IPS-20b (cell line): ENCODE data around the gene ENPEP.
"Not testable (repeated sequence)": the region's sequence is repeated elsewhere in the genome, so short reads cannot be mapped to it uniquely, and the experiment has no call there.

ENCODE experiments used
- H3K27ac ChIP-seq: one replicate; pipeline ENCODE4 v1.5.1; 2013; ENCODE audit warnings: low read length
- H3K27me3 ChIP-seq: 2 replicates; pipeline ENCODE4 v1.6.1; 2013; ENCODE audit warnings: mild to moderate bottlenecking, low read length, inconsistent platforms; ENCODE audit not compliant: insufficient read depth
- H3K36me3 ChIP-seq: 2 replicates; pipeline ENCODE4 v1.6.1; 2013; ENCODE audit warnings: low read depth, mild to moderate bottlenecking, inconsistent platforms, low read length, moderate library complexity; ENCODE audit not compliant: insufficient read depth
- H3K4me1 ChIP-seq: 2 replicates; pipeline ENCODE4 v1.6.1; 2013; ENCODE audit warnings: mild to moderate bottlenecking, control low read depth, inconsistent platforms, low read length, moderate library complexity; ENCODE audit not compliant: insufficient read depth
- H3K4me3 ChIP-seq: 2 replicates; pipeline ENCODE4 v1.5.1; 2013; ENCODE audit warnings: mild to moderate bottlenecking, low read length, inconsistent platforms
- H3K9ac ChIP-seq: 2 replicates; pipeline ENCODE4 v1.6.1; 2013; ENCODE audit warnings: low read depth, mild to moderate bottlenecking, inconsistent platforms, low read length, moderate library complexity
- H3K9me3 ChIP-seq: 2 replicates; pipeline ENCODE4 v1.6.1; 2013; ENCODE audit warnings: mild to moderate bottlenecking, low read depth, low read length, inconsistent platforms; ENCODE audit not compliant: insufficient read depth

Gene ENPEP

DNA sequence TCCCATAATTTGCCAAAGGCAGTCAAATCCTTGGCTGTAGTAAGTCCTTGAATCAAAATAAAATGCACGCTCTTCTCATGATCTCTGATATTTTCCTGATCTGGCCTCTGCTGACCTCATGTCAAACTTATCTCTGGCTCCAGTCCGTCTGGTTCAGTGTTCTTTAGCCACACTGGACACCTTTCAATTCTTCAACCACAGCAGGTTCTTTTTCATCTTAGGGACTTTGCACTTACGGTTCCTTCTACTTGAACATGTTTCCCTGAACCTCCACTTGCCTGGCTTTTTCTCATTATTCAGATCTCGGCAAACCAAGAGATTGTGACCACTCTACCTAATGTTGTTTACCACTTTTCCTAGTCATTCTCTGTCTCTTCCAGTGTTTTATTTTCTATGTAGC is 10.3 kb downstream of the ENPEP start:
- Histone ChIP-seq H3K9ac (no peak overlapping the region), H3K27me3 (no peaks in the 10 kb centered on the region), H3K36me3 (no peaks in the 10 kb centered on the region), H3K4me3 (no peak overlapping the region), H3K4me1 (peaks cover 20% of the 10 kb centered on the region), H3K27ac (no peak overlapping the region), H3K9me3 (no peaks in the 10 kb centered on the region)

DNA sequence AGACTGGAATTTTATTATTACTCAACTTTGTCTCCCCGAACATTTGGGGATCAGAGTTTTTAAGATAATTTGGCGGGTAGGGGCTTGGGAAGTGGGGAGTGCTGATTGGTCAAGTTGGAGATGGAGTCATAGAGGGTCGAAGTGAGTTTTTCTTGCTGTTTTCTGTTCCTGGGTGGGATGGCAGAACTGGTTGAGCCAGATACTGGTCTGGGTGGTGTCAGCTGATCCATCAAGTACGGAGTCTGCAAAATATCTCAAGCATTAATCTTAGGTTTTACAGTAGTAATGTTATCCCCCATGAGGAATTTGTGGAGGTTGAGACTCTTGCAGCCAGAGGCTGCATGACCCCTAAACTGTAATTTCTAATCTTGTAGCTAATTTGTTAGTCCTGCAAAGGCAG is 10.9 kb downstream of the ENPEP start:
- not testable (repeated sequence) for H3K36me3 ChIP-seq, H3K27me3 ChIP-seq, H3K9ac ChIP-seq, H3K4me3 ChIP-seq, H3K27ac ChIP-seq, H3K9me3 ChIP-seq
- H3K4me1 ChIP-seq = peaks cover 20% of the 10 kb centered on the region

DNA sequence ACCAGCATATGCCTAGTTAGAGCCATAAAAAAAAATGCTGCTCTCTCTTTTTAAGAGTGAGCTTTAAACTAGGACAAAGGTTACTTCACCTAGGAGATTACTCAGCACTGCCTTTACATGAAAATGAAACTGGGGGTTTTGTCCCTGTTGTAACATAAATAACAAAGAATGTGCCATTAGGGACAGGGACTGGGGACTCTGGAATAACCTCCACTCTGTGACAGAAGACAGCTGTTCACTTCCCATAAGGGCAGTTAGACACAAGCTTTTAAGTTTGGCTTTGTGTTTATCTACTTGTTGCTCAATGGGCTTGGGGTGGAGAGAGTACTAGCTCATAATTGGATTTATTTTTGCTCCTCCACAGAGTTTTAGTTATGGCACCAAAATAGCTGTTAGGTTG is 11.9 kb downstream of the ENPEP start:
- H3K9ac ChIP-seq = no peak overlapping the region
- peaks cover 20% of the 10 kb centered on the region for H3K4me1 ChIP-seq
- H3K27me3 ChIP-seq = no peaks in the 10 kb centered on the region
- no peak overlapping the region for H3K27ac ChIP-seq
- peak overlapping the region; percentile 44 for H3K4me3 ChIP-seq
- no peaks in the 10 kb centered on the region for H3K9me3 ChIP-seq
- H3K36me3 ChIP-seq = no peaks in the 10 kb centered on the region

DNA sequence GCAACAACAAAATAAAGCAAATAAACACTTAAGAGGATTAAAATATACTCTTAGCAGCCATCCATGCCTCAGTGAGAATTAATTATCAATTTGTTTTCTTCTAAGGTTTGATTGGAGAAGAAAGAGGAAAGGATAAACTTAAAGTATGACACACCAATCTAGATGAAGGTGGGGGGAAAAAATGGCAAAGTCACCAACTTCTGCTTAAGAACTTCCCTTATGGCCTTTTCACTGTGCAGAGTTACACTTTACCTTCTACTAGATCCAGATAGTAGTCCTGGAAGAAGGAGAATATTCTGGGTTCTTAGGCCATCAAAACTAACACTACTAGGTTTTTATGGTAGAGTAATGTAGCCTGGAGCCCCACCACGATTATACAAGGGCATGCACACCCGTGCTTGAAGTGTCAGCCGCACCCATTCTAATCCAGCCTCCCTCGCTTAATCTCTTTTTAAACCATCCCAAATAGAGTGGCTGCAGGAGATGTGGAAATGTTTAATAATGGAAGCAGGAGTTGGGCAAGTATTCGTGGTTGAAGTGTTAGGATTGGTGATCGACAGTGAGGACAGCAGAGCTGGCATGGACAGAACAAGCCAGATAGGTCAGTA is 14.1 kb downstream of the ENPEP start:
- H3K36me3 ChIP-seq = no peaks in the 10 kb centered on the region
- no peak overlapping the region for H3K4me3 ChIP-seq
- no peaks in the 10 kb centered on the region for H3K27me3 ChIP-seq
- no peaks in the 10 kb centered on the region for H3K9me3 ChIP-seq
- no peak overlapping the region for H3K27ac ChIP-seq
- peaks cover 20% of the 10 kb centered on the region for H3K4me1 ChIP-seq
- H3K9ac ChIP-seq = no peak overlapping the region

DNA sequence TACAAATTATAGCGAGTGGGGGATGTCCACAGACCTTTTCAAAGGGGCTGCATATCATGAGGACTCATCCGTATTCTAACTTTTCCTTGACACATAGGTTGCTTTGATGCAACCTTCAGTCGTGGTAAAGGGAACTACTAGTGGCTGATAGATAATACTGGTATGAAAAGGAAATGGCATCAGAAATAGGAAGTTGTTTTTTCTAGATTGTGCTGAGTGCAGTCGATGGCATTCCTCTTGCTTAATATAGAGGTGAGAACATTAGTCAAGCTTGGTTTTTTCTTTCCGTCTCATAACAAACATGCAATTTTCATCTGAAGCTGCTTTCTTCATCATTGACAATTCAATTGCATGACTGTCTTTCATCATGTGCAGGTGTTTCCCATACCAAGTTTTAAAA is 16.6 kb downstream of the ENPEP start:
- Histone ChIP-seq H3K36me3 (no peaks in the 10 kb centered on the region), H3K4me1 (peaks cover 13% of the 10 kb centered on the region), H3K9ac (no peak overlapping the region), H3K4me3 (no peak overlapping the region), H3K27me3 (no peaks in the 10 kb centered on the region), H3K9me3 (no peaks in the 10 kb centered on the region), H3K27ac (no peak overlapping the region)

DNA sequence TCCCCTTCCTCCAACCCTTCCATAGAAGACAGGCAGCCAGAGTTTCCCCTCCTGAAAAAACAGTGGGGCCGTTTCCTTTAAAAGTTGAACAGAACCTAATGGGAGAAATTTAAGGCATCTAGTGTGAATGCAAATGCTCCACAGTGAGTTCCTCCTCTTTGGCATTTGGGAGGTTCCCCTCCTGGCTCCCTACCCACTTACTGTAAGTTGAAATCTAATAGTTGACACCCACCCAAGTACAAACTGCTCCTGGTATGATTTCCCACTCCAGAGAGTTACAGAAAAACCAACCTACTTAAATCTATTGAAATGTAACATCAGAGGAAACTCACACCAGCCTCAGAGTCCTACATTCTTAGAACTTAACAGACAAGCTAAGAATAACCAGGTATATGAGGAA is 17.6 kb downstream of the ENPEP start:
- H3K36me3 ChIP-seq = no peaks in the 10 kb centered on the region
- H3K9me3 ChIP-seq = no peaks in the 10 kb centered on the region
- H3K4me3 ChIP-seq = no peak overlapping the region
- no peak overlapping the region for H3K9ac ChIP-seq
- no peaks in the 10 kb centered on the region for H3K27me3 ChIP-seq
- H3K27ac ChIP-seq = no peak overlapping the region
- H3K4me1 ChIP-seq = peaks cover 3% of the 10 kb centered on the region

DNA sequence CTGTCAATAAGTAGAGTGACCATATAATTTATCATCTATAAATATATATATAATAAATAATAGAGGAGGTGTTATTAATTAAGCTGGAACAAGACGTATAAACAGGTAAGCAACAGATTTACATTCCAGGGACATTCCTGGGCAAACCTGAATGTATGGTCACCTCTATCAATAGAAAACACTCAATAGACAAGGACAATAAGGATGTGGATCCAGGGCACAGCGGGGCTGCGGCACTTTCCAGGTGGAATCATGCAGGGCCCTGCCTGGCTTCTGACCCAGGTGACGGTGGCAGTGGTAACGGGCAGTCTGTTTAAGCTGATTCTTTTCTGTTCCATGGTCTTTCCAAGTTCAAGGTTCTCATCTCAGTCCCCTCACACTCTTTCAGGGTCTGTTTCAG is 22.5 kb downstream of the ENPEP start:
- Histone ChIP-seq H3K27ac (no peak overlapping the region), H3K4me3 (no peak overlapping the region), H3K27me3 (no peaks in the 10 kb centered on the region), H3K36me3 (no peaks in the 10 kb centered on the region), H3K9me3 (no peaks in the 10 kb centered on the region), H3K9ac (no peak overlapping the region), H3K4me1 (no peaks in the 10 kb centered on the region)

DNA sequence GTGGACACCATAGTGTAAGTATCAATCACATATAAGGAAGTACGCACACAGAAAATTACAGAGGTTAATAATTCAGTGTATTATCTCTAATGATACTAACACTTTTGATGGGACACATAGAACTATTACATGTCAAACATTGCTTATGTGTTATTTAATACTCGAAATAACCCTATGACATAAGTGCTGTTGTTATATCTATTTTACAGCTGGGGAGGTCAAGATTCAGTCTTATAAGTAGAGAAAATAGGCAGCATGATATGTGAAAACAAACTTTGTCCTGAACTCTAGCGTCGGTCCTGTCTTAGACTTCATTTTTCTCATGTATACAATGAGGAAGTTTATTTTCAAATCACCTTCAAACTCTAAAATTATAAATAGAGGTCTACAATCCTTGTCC is 23.2 kb downstream of the ENPEP start:
- no peak overlapping the region for H3K4me3 ChIP-seq

DNA sequence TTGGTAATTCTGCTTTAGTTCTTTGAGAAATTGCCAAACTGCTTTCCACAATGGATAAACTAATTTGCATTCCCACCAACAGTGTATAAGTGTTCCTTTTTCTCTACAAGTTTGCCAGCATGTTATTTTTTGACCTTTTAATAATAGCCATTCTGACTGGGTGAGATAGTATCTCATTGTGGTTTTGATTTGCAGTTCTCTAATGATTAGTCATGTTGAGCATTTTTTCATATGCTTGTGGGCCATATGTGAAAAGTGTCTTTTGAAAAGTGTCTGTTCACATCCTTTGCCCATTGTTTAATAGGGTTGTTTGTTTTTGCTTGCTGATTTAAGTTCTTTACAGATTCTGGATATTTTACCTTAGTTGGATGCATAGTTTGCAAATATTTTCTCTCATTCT is 25.9 kb downstream of the ENPEP start:
- H3K27ac ChIP-seq = no peak overlapping the region
- H3K9me3 ChIP-seq = no peaks in the 10 kb centered on the region
- no peaks in the 10 kb centered on the region for H3K36me3 ChIP-seq
- no peaks in the 10 kb centered on the region for H3K4me1 ChIP-seq
- H3K27me3 ChIP-seq = no peaks in the 10 kb centered on the region
- no peak overlapping the region for H3K4me3 ChIP-seq
- no peak overlapping the region for H3K9ac ChIP-seq

More for the DNA sequence above, 23.2 kb downstream of the ENPEP start:
- no peaks in the 10 kb centered on the region for H3K36me3 ChIP-seq
- H3K27ac ChIP-seq = no peak overlapping the region
- no peaks in the 10 kb centered on the region for H3K27me3 ChIP-seq
- no peaks in the 10 kb centered on the region for H3K9me3 ChIP-seq
- no peak overlapping the region for H3K9ac ChIP-seq
- H3K4me1 ChIP-seq = no peaks in the 10 kb centered on the region

DNA sequence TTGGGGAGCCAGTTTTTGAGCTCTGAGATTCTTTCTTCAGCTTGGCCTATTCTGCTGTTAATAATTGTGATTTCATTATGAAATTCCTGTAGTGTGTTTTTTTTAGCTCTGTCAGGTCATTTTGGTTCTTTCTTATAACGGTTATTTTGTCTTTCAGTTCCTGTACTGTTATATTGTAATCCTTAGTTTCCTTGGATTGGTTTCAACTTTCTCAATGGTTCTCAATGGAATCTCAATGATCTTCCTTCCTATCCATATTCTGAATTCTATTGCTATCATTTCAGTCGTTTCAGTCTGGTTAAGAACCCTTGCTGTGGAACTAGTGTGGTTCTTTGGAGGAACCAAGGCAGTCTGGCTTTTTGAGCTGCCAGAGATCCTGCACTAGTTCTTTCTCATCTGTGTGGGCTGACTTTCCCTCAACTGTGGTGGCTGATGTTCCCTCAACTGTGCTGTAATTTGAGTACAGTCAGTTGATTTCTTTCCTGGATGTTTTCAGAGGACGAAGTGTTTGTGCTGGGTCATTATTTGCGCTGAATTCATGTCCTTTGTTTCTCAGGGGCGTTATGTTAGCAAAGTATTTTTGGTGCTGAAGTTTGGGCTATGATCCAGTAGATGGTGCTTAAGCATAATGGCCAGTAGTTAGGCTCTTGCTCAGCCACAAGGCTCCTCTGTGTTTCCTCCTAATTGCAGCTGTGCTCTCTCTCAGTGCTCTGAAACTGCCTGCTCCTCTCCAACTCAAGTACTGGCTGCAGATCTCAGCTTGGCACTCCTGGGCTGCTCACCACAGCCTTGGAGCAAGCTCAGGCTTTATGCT is 27.5 kb downstream of the ENPEP start:
- H3K36me3 ChIP-seq = no peaks in the 10 kb centered on the region
- no peak overlapping the region for H3K9ac ChIP-seq
- no peak overlapping the region for H3K27ac ChIP-seq

DNA sequence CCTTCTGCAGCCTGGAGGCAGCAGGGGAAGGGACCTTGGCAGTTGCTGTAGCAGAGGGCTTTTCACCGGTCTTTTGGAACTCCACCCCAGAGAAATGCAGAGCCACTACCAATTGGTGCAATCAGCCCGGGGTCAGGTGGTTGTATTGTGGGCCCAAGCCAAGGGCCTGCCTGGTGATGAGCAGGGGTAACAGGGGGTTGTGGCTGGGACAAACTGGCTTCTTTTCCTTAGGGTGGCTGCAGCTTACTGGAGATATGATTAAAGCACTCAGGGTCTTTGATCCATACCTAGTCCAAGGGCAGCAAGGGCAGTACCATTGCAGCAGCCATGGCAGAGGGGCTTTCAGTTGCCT is 28.1 kb downstream of the ENPEP start:
- H3K4me1 ChIP-seq = no peaks in the 10 kb centered on the region

More for the DNA sequence above, 27.5 kb downstream of the ENPEP start:
- Histone ChIP-seq H3K4me1 (no peaks in the 10 kb centered on the region), H3K27me3 (no peaks in the 10 kb centered on the region), H3K4me3 (no peak overlapping the region), H3K9me3 (no peaks in the 10 kb centered on the region)

DNA sequence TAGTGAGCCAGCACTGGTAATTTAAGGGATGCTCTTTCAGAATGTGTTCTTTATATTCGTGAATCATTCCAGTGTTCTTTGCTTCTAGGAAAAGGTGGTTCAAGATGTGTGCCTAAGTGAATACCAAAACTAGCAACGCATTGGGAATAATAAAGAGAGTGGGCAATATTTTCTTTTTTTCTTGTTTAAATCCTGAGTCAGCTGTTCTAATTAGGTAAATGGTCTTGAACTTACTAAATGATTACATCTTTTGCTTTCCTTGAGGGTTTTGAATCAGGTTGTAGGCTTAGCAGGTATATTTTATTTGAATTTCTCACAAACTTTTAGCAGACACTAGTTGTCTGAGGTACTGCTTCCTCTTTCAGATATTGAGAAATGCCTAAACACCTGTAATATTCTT is 29.5 kb downstream of the ENPEP start:
- Histone ChIP-seq H3K36me3 (no peaks in the 10 kb centered on the region), H3K27ac (no peak overlapping the region), H3K9ac (no peak overlapping the region), H3K4me3 (no peak overlapping the region), H3K4me1 (no peaks in the 10 kb centered on the region), H3K27me3 (no peaks in the 10 kb centered on the region), H3K9me3 (no peaks in the 10 kb centered on the region)

More for the DNA sequence above, 28.1 kb downstream of the ENPEP start:
- no peaks in the 10 kb centered on the region for H3K9me3 ChIP-seq
- H3K9ac ChIP-seq = no peak overlapping the region
- no peaks in the 10 kb centered on the region for H3K36me3 ChIP-seq
- no peaks in the 10 kb centered on the region for H3K27me3 ChIP-seq
- H3K4me3 ChIP-seq = no peak overlapping the region
- no peak overlapping the region for H3K27ac ChIP-seq
